ENCODE measurements around the gene ASTN2.

Gene ASTN2

GRCh38 chr9:117014061-117014460 is 400.8 kb downstream of the ASTN2 start:
- FAIRE-seq: no peak
- DNase-seq (ENCODE audit: insufficient read length, low spot score): no peak
- TF ChIP-seq CTCF (IDR thresholded peaks at IDR 0.05; ENCODE audit: insufficient read depth, missing control alignments): no peak

GRCh38 chr9:117013440-117013995 is 401.3 kb downstream of the ASTN2 start:
- DNase-seq (ENCODE audit: insufficient read length, low spot score) (no peak), FAIRE-seq (no peak)
- no peak for TF ChIP-seq CTCF (IDR thresholded peaks at IDR 0.05; ENCODE audit: insufficient read depth, missing control alignments)

- DNase-seq (ENCODE audit: insufficient read length, low spot score): no peak
- no peak for TF ChIP-seq CTCF (IDR thresholded peaks at IDR 0.05; ENCODE audit: insufficient read depth, missing control alignments)
- no peak for FAIRE-seq
These were observed 404.8 kb downstream of the ASTN2 start for GRCh38 chr9:117010061-117010460.

GRCh38 chr9:117008876-117009275 is 406.0 kb downstream of the ASTN2 start:
- DNase-seq (ENCODE audit: insufficient read length, low spot score): no peak
- TF ChIP-seq CTCF (IDR thresholded peaks at IDR 0.05; ENCODE audit: insufficient read depth, missing control alignments): no peak
- FAIRE-seq: no peak

- no peak for TF ChIP-seq CTCF (IDR thresholded peaks at IDR 0.05; ENCODE audit: insufficient read depth, missing control alignments)
- no peak for DNase-seq (ENCODE audit: insufficient read length, low spot score)
- no peak for FAIRE-seq
These were observed 406.4 kb downstream of the ASTN2 start for GRCh38 chr9:117008461-117008860.

GRCh38 chr9:117002686-117003085 is 412.2 kb downstream of the ASTN2 start:
- FAIRE-seq (no peak), DNase-seq (ENCODE audit: insufficient read length, low spot score) (no peak)
- no peak for TF ChIP-seq CTCF (IDR thresholded peaks at IDR 0.05; ENCODE audit: insufficient read depth, missing control alignments)

GRCh38 chr9:117000834-117001233 is 414.0 kb downstream of the ASTN2 start:
- FAIRE-seq (no peak), DNase-seq (ENCODE audit: insufficient read length, low spot score) (no peak)
- no peak for TF ChIP-seq CTCF (IDR thresholded peaks at IDR 0.05; ENCODE audit: insufficient read depth, missing control alignments)
